Pancreas (tissue), 10 donors: ENCODE measurements around the gene TMEM225B. TPM values are rescaled to one million over a fixed set of nuclear protein-coding genes. Genes with fewer than 3 reads are reported as not detected.
"Not testable (repeated sequence)": the region's sequence is repeated elsewhere in the genome, so short reads cannot be mapped to it uniquely, and the experiment has no call there.

ENCODE experiments used
- ATAC-seq, 4 donors: fragments of 200-7000 bp; cut with Tn5 transposase; one replicate each; pipeline versions ENCODE4 v1.8.0 to v1.9.1; 2020; ENCODE audit warnings: mild to moderate bottlenecking in 4 of 4, moderate library complexity in 4 of 4
- DNase-seq, 6 donors: peaks; one replicate each; pipeline ENCODE4 v3.0.0-alpha.2; 2020
- FAIRE-seq: peaks from 2 replicates; lab custom pipeline; 2012; peaks lifted over from hg19 to GRCh38; lab: Jason Lieb, UNC
- H3K27ac ChIP-seq, 4 donors: fragments of 200-600 bp; sonication (generic); 1 replicate in 3 of 4; 2 replicates in 1 of 4; pipeline versions ENCODE4 v1.5.0 to v1.8.0; 2020
- H3K27me3 ChIP-seq, 4 donors: fragments of 200-600 bp; one replicate each; pipeline ENCODE4 v1.8.0; 2021
- H3K36me3 ChIP-seq, 3 donors: fragments of 200-600 bp; sonication (generic) in 1 of 3; one replicate each; pipeline versions ENCODE4 v1.5.0 to v1.8.0; 2020 to 2021
- H3K4me1 ChIP-seq, 3 donors: fragments of 200-600 bp; one replicate each; pipeline ENCODE4 v1.8.0; 2021
- H3K4me3 ChIP-seq, 4 donors: fragments of 200-600 bp; sonication (generic) in 2 of 4; one replicate each; pipeline versions ENCODE4 v1.5.0 to v1.8.0; 2020 to 2021
- H3K9me3 ChIP-seq, 4 donors: fragments of 200-600 bp; one replicate each; pipeline ENCODE4 v1.8.0; 2021
- WGBS, 2 donors: extraction: QIAGEN DNeasy Blood & Tissue Kit; methylation state at CpG; one replicate each; pipeline ENCODE4 v1.1.7; 2013; 5-methylcytosine and 5-hydroxymethylcytosine counted together
- intact Hi-C, 3 donors: fragments of 100-400 bp; cut with DNase I; formaldehyde crosslinking; loops; one replicate each; pipeline versions ENCODE4 v1.11.1 to v1.14.2; 2022
- polyA plus RNA-seq, 2 donors: library from polyadenylated mRNA; stranded (reverse); fragments of 200-250 nt; gene quantifications; one replicate each; pipeline ENCODE4 v1.2.3, GENCODE V29; 2013
- total RNA-seq, 6 donors: library from RNA; stranded (reverse); fragmentation: NEBNext Ultra II Directional in 4 of 6; extraction: Animal tissue kit (Norgen Biotek cat#: 25700) in 4 of 6; gene quantifications; one replicate each; pipeline versions ENCODE4 v1.2.1 to v1.2.4, GENCODE V29; 2021 to 2023
- TF ChIP-seq, protein P1 (sequence below), 4 donors: fragments of 200-600 bp; sonication (generic) in 3 of 4; IDR thresholded peaks; one replicate each; pipeline versions ENCODE4 v1.5.0 to v1.8.0; 2021; ENCODE audit warnings: antibody characterized with exemption in 4 of 4
- donor health status: healthy with polysubstance abuse.
- donor health status: DM: no; HTN: no; CAD: no; lungs with moderate emphysema.
- donor health status: DM: no; HTN: no; CAD: no.
- donor health status: control.
- donor health status: control.
- donor health status: Bipolar disorder and iron deficiency.
- donor health status: DM: yes; HTN: yes; CAD: no.
- donor health status: DM: no; HTN: no; CAD: no.
- donor health status: DM: no; HTN: no; CAD: no.
- donor health status: DM: yes; HTN: yes; CAD: no.

The TMEM225B gene
- total and polyA plus RNA-seq, 8 donors, result 0.16 to 1.5 (median 0.59) TPM

DNA sequence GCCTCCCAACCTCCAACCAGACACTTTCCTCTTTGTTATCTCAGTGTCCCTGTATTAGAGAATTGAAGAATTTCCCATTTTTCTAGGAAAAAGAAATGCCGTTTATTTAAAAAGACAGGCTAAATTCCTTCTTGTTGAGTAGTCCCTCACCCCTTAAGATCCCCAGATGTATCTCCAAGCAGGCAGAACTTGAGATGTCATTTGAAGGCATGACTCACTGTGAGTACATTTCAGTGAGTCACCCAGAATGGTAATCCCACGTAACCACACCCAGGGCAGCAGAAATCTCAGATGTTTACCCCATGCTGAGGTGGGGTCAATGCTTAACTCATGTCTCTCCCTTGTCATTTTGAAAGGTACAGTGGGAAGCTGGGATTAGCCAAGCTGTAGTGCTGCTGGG is 35.2 kb upstream of the TMEM225B start:
- H3K9me3 ChIP-seq, result no peaks in the 10 kb centered on the region
- no peak for DNase-seq
- H3K27ac ChIP-seq, result no peak overlapping the region
- intact Hi-C loops, result no loop called here
- WGBS, 2 donors, result 52 to 56% methylated on average over 2 of the region's 2 CpGs
- no peak for FAIRE-seq
- H3K36me3 ChIP-seq, result peaks cover 10 to 55% (median 29%) of the 10 kb centered on the region in 3 donors
- TF ChIP-seq, protein P1, sequence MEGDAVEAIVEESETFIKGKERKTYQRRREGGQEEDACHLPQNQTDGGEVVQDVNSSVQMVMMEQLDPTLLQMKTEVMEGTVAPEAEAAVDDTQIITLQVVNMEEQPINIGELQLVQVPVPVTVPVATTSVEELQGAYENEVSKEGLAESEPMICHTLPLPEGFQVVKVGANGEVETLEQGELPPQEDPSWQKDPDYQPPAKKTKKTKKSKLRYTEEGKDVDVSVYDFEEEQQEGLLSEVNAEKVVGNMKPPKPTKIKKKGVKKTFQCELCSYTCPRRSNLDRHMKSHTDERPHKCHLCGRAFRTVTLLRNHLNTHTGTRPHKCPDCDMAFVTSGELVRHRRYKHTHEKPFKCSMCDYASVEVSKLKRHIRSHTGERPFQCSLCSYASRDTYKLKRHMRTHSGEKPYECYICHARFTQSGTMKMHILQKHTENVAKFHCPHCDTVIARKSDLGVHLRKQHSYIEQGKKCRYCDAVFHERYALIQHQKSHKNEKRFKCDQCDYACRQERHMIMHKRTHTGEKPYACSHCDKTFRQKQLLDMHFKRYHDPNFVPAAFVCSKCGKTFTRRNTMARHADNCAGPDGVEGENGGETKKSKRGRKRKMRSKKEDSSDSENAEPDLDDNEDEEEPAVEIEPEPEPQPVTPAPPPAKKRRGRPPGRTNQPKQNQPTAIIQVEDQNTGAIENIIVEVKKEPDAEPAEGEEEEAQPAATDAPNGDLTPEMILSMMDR (IDR thresholded peaks at IDR 0.05), result no peak
- no peak for ATAC-seq
- H3K4me1 ChIP-seq, result peaks cover 7 to 11% (median 7%) of the 10 kb centered on the region in 3 donors
- H3K4me3 ChIP-seq, result no peak overlapping the region
- no peaks in the 10 kb centered on the region for H3K27me3 ChIP-seq

DNA sequence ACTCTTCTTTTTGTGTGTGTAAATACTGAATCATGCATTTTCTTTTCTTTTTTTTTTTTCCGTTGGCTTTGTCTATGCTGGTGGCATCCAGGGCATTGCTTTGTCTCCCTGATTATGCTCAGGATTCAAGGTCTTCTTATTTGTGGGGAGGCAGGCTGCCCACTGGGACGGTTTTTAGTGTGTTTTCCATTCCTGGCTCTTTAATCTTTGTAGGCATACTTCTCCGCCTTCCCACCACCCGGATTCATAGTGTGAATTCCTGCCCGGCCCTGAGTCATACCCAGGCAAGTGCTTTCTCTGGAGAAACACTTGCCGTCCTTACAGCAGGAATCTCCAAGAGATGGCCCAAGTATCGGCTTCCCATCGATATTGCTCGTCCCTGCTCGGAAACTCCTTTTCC is 34.4 kb upstream of the TMEM225B start:
- ATAC-seq, result no peak
- FAIRE-seq, result no peak
- H3K36me3 ChIP-seq, result peaks cover 10 to 55% (median 29%) of the 10 kb centered on the region in 3 donors
- H3K27me3 ChIP-seq, result no peaks in the 10 kb centered on the region
- H3K4me3 ChIP-seq, result no peak overlapping the region
- intact Hi-C loops, result no loop called here
- H3K4me1 ChIP-seq, result peaks cover 7 to 11% (median 7%) of the 10 kb centered on the region in 3 donors
- no peak overlapping the region for H3K27ac ChIP-seq
- no peaks in the 10 kb centered on the region for H3K9me3 ChIP-seq
- 88 to 89% methylated on average over 10 of the region's 10 CpGs for WGBS, 2 donors
- DNase-seq, result no peak
- TF ChIP-seq, protein P1 (IDR thresholded peaks at IDR 0.05), result no peak

DNA sequence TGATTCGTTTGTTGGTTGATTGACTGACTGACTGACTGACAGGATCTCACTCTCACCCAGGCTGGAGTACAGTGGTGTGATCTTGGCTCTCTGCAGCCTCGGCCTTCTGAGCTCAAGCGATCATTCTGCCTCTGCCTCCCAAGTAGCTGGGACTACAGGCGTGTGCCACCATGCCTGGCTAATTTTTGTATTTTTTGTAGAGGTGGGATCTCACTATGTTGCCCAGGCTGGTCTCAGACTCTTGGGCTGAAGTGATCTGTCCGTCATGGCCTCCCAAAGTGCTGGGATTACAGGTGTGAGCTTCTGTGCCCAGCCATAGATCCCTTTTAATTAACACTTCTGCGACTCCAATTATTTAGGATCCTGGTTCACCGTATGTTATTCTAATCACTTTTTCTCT is 29.3 kb upstream of the TMEM225B start:
- FAIRE-seq, H3K27ac ChIP-seq, H3K4me3 ChIP-seq, H3K27me3 ChIP-seq, H3K9me3 ChIP-seq, intact Hi-C loops, ATAC-seq, H3K4me1 ChIP-seq, DNase-seq: not testable (repeated sequence)
- H3K36me3 ChIP-seq, result peaks cover 7 to 49% (median 12%) of the 10 kb centered on the region in 3 donors
- 94 to 95% methylated on average over 7 of the region's 7 CpGs for WGBS, 2 donors

DNA sequence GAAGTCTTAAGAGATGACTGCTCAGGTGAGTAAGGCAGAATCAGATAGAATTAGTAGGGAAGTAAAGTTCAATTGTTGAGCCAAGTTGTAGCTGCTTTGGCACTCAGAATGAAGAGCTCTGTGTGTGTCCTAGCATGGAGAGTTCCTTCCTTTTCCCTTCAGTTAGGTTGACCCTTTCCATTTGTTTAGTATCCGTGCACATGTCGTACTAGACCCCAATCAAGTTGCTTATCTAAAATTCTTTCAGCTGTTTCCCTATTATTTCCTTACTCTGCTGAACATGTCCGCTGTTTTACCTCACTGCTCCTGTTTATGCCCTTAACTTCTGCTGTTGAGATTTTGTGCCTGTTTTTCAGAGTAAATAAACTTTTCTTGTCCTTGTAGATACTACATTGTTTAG is 26.3 kb upstream of the TMEM225B start:
- ATAC-seq (no peak), DNase-seq (no peak), FAIRE-seq (no peak)
- no peaks in the 10 kb centered on the region for H3K4me1 ChIP-seq
- no peak overlapping the region for H3K27ac ChIP-seq
- H3K4me3 ChIP-seq, result no peak overlapping the region
- intact Hi-C loops, result no loop called here
- no peaks in the 10 kb centered on the region for H3K9me3 ChIP-seq
- WGBS, 2 donors, result 96% methylated on average over 3 of the region's 3 CpGs
- peaks cover 0 to 34% (median 8%) of the 10 kb centered on the region in 3 donors for H3K36me3 ChIP-seq
- H3K27me3 ChIP-seq, result no peaks in the 10 kb centered on the region
- TF ChIP-seq, protein P1 (IDR thresholded peaks at IDR 0.05), result no peak

DNA sequence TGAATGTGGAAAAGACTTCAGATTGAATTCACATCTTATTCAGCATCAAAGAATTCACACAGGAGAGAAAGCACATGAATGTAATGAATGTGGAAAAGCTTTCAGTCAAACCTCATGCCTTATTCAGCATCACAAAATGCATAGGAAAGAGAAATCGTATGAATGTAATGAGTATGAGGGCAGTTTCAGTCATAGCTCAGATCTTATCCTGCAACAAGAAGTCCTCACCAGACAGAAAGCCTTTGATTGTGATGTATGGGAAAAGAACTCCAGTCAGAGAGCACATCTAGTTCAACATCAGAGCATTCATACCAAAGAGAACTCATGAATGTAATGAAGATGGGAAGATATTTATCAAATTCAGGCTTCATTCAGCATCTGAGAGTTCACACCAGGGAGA is 24.8 kb upstream of the TMEM225B start:
- Histone ChIP-seq H3K4me3 (no peak overlapping the region), H3K27me3 (no peaks in the 10 kb centered on the region), H3K36me3 (peaks cover 0 to 32% (median 8%) of the 10 kb centered on the region in 3 donors), H3K4me1 (no peaks in the 10 kb centered on the region), H3K27ac (no peak overlapping the region), H3K9me3 (no peaks in the 10 kb centered on the region)
- DNase-seq, result no peak
- FAIRE-seq, result no peak
- ATAC-seq, result no peak
- 90 to 100% methylated on average over 1 of the region's 1 CpG for WGBS, 2 donors
- TF ChIP-seq, protein P1 (IDR thresholded peaks at IDR 0.05), result no peak
- intact Hi-C loops, result no loop called here
